Choroid plexus epithelial cell (primary cell): ENCODE data around the gene PRADC1.
A peak's percentile ranks its signal among the peaks of the same experiment; 100 is the strongest.

Source experiments
- DNase-seq: peaks from one replicate; pipeline ENCODE4 v3.0.0-alpha.2; 2010; ENCODE audit warnings: low read depth
- H3K4me3 ChIP-seq: 2 replicates; pipeline ENCODE4 v1.5.1; 2011; ENCODE audit warnings: low read depth, mild to moderate bottlenecking, control low read depth, low read length, moderate library complexity
- CTCF ChIP-seq: conservative IDR thresholded peaks from 2 replicates; pipeline ENCODE4 v1.5.1; 2011; ENCODE audit warnings: low read depth, mild to moderate bottlenecking, control low read depth, inconsistent platforms, low read length, moderate library complexity

The PRADC1 gene

GRCh38 chr2:73246850-73247249 lies 13.8 kb upstream of the PRADC1 start:
- no peak for TF ChIP-seq CTCF
- no peak for DNase-seq
- no peak overlapping the region for H3K4me3 ChIP-seq

GRCh38 chr2:73244580-73244979 lies 11.5 kb upstream of the PRADC1 start:
- no peak for DNase-seq
- H3K4me3 ChIP-seq: no peak overlapping the region
- no peak for TF ChIP-seq CTCF

- DNase-seq: peak; percentile 51
- H3K4me3 ChIP-seq: no peak overlapping the region
- no peak for TF ChIP-seq CTCF
These were observed 11.0 kb upstream of the PRADC1 start for GRCh38 chr2:73243884-73244570.

- peak; percentile 85 for DNase-seq
- H3K4me3 ChIP-seq: no peak overlapping the region
- TF ChIP-seq CTCF: no peak
These were observed 6.7 kb upstream of the PRADC1 start for GRCh38 chr2:73239776-73240175.

- DNase-seq: peak; percentile 13
- no peak overlapping the region for H3K4me3 ChIP-seq
- no peak for TF ChIP-seq CTCF
These were observed 5.9 kb upstream of the PRADC1 start for GRCh38 chr2:73238976-73239375.

GRCh38 chr2:73238149-73238548 lies 5.1 kb upstream of the PRADC1 start:
- no peak overlapping the region for H3K4me3 ChIP-seq
- DNase-seq: peak; percentile 11
- TF ChIP-seq CTCF: no peak

- no peak overlapping the region for H3K4me3 ChIP-seq
- no peak for DNase-seq
- no peak for TF ChIP-seq CTCF
These were observed 4.1 kb upstream of the PRADC1 start for GRCh38 chr2:73237168-73237567.
